Epithelial cell of proximal tubule (primary cell): ENCODE results near the gene SLC39A12. TPM values are rescaled to one million over a fixed set of nuclear protein-coding genes. Genes with fewer than 3 reads are reported as not detected.
"Not testable (repeated sequence)": the region's sequence is repeated elsewhere in the genome, so short reads cannot be mapped to it uniquely, and the experiment has no call there.

Experiments used
- DNase-seq: peaks from one replicate; pipeline ENCODE4 v3.0.0-alpha.2; 2011; ENCODE audit warnings: low read depth
- H3K4me3 ChIP-seq: 2 replicates; pipeline ENCODE4 v1.5.1; 2011; ENCODE audit warnings: low read depth, mild to moderate bottlenecking, low read length
- total RNA-seq: library from RNA; depleted of rRNA; stranded (reverse); fragments of >200 nt; gene quantifications from 2 replicates; pipeline ENCODE4 v1.2.3, GENCODE V29; 2015
- TF ChIP-seq, protein P1 (sequence below): conservative IDR thresholded peaks from 2 replicates; pipeline ENCODE4 v1.5.1; 2012; ENCODE audit warnings: low read depth, mild to moderate bottlenecking, low read length

The SLC39A12 gene
- total RNA-seq, 1 donor from 2014 or later: not detected

- TF ChIP-seq, protein P1, sequence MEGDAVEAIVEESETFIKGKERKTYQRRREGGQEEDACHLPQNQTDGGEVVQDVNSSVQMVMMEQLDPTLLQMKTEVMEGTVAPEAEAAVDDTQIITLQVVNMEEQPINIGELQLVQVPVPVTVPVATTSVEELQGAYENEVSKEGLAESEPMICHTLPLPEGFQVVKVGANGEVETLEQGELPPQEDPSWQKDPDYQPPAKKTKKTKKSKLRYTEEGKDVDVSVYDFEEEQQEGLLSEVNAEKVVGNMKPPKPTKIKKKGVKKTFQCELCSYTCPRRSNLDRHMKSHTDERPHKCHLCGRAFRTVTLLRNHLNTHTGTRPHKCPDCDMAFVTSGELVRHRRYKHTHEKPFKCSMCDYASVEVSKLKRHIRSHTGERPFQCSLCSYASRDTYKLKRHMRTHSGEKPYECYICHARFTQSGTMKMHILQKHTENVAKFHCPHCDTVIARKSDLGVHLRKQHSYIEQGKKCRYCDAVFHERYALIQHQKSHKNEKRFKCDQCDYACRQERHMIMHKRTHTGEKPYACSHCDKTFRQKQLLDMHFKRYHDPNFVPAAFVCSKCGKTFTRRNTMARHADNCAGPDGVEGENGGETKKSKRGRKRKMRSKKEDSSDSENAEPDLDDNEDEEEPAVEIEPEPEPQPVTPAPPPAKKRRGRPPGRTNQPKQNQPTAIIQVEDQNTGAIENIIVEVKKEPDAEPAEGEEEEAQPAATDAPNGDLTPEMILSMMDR: no peak
- DNase-seq: no peak
- H3K4me3 ChIP-seq: no peak overlapping the region
These were observed 8.5 kb upstream of the SLC39A12 start for GRCh38 chr10:17943033-17943745.

GRCh38 chr10:17950269-17950668 is 1.4 kb upstream of the SLC39A12 start:
- DNase-seq, H3K4me3 ChIP-seq: not testable (repeated sequence)

- H3K4me3 ChIP-seq: no peak overlapping the region
- TF ChIP-seq, protein P1: no peak
- DNase-seq: no peak
These were observed 992 bp upstream of the SLC39A12 start for GRCh38 chr10:17950726-17951125.

DNA sequence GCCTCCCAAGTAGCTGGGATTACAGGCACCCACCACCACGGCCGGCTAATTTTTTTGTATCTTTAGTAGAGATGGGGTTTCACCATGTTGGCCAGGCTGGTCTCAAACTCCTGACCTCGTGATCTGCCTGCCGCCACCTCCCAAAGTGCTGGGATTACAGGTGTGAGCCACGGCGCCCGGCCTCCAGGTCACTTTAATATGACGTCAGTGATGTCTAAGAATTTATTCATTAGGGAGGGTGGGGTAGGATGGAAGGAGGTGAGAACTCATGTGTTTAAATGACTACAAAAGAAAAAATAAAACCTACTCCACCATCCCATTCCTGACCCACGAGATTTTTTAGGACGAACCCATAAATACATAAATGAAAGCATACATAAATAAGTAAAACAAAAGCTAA is 2.7 kb downstream of the SLC39A12 start:
- DNase-seq, H3K4me3 ChIP-seq: not testable (repeated sequence)

- no peak for DNase-seq
- no peak overlapping the region for H3K4me3 ChIP-seq
- TF ChIP-seq, protein P1: no peak
These were observed 3.1 kb downstream of the SLC39A12 start for GRCh38 chr10:17954861-17955260.

DNA sequence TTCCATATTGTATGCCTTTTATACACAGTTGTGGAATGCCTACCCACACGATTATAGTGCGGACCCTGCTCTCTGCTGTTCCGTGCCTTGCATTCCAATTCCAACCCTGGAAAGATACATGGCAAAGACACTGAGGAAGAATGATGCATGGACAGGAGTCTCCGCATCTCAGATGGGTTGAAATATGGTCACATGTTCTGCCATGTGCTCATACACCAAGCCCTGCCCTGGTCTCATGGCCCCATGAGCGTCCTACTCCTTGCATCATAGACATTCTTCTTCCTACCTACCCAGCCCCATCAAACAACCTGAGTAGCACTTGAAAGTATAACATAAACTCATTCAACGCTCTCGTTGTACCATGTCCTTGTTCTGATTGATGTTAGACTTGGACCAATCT is 6.3 kb downstream of the SLC39A12 start:
- TF ChIP-seq, protein P1: no peak
- no peak overlapping the region for H3K4me3 ChIP-seq
- DNase-seq: no peak

- H3K4me3 ChIP-seq: no peak overlapping the region
- TF ChIP-seq, protein P1: no peak
- no peak for DNase-seq
These were observed 8.2 kb downstream of the SLC39A12 start for GRCh38 chr10:17959870-17960269.
